ENCODE measurements around the gene PRPF31. TPM values are rescaled to one million over a fixed set of nuclear protein-coding genes. Genes with fewer than 3 reads are reported as not detected.

The PRPF31 gene
- total and polyA plus RNA-seq, 5 donors from 2014 or later: 57.8 to 74.8 (median 65.6) TPM

DNA sequence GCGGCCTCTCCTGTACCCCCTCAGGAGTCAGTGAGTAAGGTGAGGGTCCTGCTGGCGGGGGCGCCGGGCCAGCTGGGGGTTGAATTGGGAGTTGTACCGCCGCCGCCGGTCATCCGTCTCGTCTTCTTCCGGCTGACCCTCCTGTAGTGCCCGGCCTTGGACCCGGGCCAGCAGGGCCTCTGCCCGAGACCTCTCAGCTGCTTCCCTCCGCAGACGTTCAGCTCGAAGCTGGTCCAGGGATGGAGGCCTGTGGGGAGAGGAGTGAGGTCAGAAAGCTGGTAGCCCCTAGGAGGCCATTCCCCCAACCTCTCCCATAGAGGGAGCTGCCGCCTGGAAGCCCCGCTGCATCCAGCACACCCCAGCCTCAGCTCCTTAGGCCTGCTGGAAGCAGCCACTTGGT lies 40.1 kb downstream of the PRPF31 start:
- peak overlapping the region; percentile 5 for H3K27ac ChIP-seq (ENCODE audit: insufficient read depth, low read length, poor library complexity, severe bottlenecking)
- no peaks in the 10 kb centered on the region for H3K9me3 ChIP-seq (ENCODE audit: control insufficient read depth in 2 of 2, low read length in 2 of 2)
- Mint-ChIP-seq H3K9me3 (peaks cover 0 to 2% (median 0%) of the 10 kb centered on the region in 7 donors), H3K4me1 (peaks cover 7 to 59% (median 28%) of the 10 kb centered on the region in 4 donors), H3K4me3 (no peak overlapping the region), H3K36me3 (peaks cover 28% of the 10 kb centered on the region), H3K27ac (no peak overlapping the region), H3K27me3 (no peaks in the 10 kb centered on the region)
- DNase-seq: no peak
- no peak for ATAC-seq (ENCODE audit: low read depth in 2 of 2)
- peaks cover 44% of the 10 kb centered on the region for H3K4me1 ChIP-seq (ENCODE audit: control insufficient read depth, insufficient read depth, low read length, poor library complexity, severe bottlenecking)
- peaks cover 73% of the 10 kb centered on the region for H3K36me3 ChIP-seq (ENCODE audit: control insufficient read depth, insufficient read depth, low read length)
- H3K27me3 ChIP-seq (ENCODE audit: control insufficient read depth, insufficient read depth, low read length): no peaks in the 10 kb centered on the region
- no peak overlapping the region for H3K4me3 ChIP-seq (ENCODE audit: low read depth, low read length)

GRCh38 chr19:54156490-54156889 lies 40.9 kb downstream of the PRPF31 start:
- H3K36me3 Mint-ChIP-seq: peaks cover 23% of the 10 kb centered on the region
- peaks cover 7 to 59% (median 31%) of the 10 kb centered on the region in 4 donors for H3K4me1 Mint-ChIP-seq
- ATAC-seq (ENCODE audit: low read depth in 2 of 2) (no peak), DNase-seq (no peak)
- no peaks in the 10 kb centered on the region for H3K27me3 Mint-ChIP-seq
- H3K9me3 ChIP-seq (ENCODE audit: control insufficient read depth in 2 of 2, low read length in 2 of 2): no peaks in the 10 kb centered on the region
- H3K9me3 Mint-ChIP-seq: peaks cover 0 to 2% (median 0%) of the 10 kb centered on the region in 7 donors
- H3K36me3 ChIP-seq (ENCODE audit: control insufficient read depth, insufficient read depth, low read length): peaks cover 67% of the 10 kb centered on the region
- H3K4me1 ChIP-seq (ENCODE audit: control insufficient read depth, insufficient read depth, low read length, poor library complexity, severe bottlenecking): peaks cover 47% of the 10 kb centered on the region
- no peaks in the 10 kb centered on the region for H3K27me3 ChIP-seq (ENCODE audit: control insufficient read depth, insufficient read depth, low read length)
- peak overlapping the region in 1 of 4 donors; percentile 21 for H3K4me3 Mint-ChIP-seq
- peak overlapping the region in 2 of 3 donors; percentile 45 to 89 for H3K27ac Mint-ChIP-seq
- no peak overlapping the region for H3K4me3 ChIP-seq (ENCODE audit: low read depth, low read length)
- H3K27ac ChIP-seq (ENCODE audit: insufficient read depth, low read length, poor library complexity, severe bottlenecking): no peak overlapping the region

DNA sequence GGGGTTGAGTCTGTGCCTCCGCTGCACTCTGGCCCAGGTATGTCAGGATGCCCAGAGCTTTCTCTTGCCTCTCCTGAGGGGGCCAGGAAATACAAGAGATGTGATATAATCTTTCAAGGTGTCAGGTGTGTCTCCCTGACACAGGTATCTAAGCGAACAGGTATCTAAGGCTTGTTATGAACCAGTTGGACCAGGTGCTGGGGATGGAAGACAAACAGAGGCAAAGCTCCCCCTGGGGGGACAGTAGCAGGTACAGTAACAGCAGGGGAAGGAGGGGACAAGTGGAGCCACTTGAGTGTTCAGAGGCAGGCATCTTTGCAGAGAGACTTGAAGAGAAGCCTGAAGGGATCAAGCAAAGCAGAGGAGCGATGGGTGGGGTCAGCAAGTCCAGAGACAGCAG lies 41.4 kb downstream of the PRPF31 start:
- Histone ChIP-seq H3K9me3 (ENCODE audit: control insufficient read depth in 2 of 2, low read length in 2 of 2) (no peaks in the 10 kb centered on the region), H3K27ac (ENCODE audit: insufficient read depth, low read length, poor library complexity, severe bottlenecking) (no peak overlapping the region), H3K36me3 (ENCODE audit: control insufficient read depth, insufficient read depth, low read length) (peaks cover 62% of the 10 kb centered on the region), H3K27me3 (ENCODE audit: control insufficient read depth, insufficient read depth, low read length) (no peaks in the 10 kb centered on the region), H3K4me1 (ENCODE audit: control insufficient read depth, insufficient read depth, low read length, poor library complexity, severe bottlenecking) (peaks cover 47% of the 10 kb centered on the region), H3K4me3 (ENCODE audit: low read depth, low read length) (no peak overlapping the region)
- DNase-seq (no peak), ATAC-seq (ENCODE audit: low read depth in 2 of 2) (no peak)
- Mint-ChIP-seq H3K4me3 (peak overlapping the region; percentile 42 to 90 (median 68)), H3K27me3 (no peaks in the 10 kb centered on the region), H3K9me3 (peaks cover 0 to 2% (median 0%) of the 10 kb centered on the region in 7 donors), H3K36me3 (peaks cover 23% of the 10 kb centered on the region), H3K27ac (peak overlapping the region in 2 of 3 donors; percentile 45 to 89), H3K4me1 (peaks cover 7 to 63% (median 31%) of the 10 kb centered on the region in 4 donors)

GRCh38 chr19:54158812-54159351 lies 43.3 kb downstream of the PRPF31 start:
- peak in 2 of 3 donors; percentile 31 to 72 for DNase-seq
- no peak for ATAC-seq (ENCODE audit: low read depth in 2 of 2)
- Mint-ChIP-seq H3K27ac (peak overlapping the region; percentile 97 to 100 (median 100)), H3K4me1 (peaks cover 16 to 68% (median 37%) of the 10 kb centered on the region in 4 donors), H3K9me3 (no peaks in the 10 kb centered on the region), H3K36me3 (peaks cover 19% of the 10 kb centered on the region), H3K4me3 (peak overlapping the region; percentile 94 to 100 (median 99)), H3K27me3 (no peaks in the 10 kb centered on the region)
- Histone ChIP-seq H3K27ac (ENCODE audit: insufficient read depth, low read length, poor library complexity, severe bottlenecking) (peak overlapping the region; percentile 89), H3K36me3 (ENCODE audit: control insufficient read depth, insufficient read depth, low read length) (peaks cover 43% of the 10 kb centered on the region), H3K4me3 (ENCODE audit: low read depth, low read length) (peak overlapping the region; percentile 98), H3K4me1 (ENCODE audit: control insufficient read depth, insufficient read depth, low read length, poor library complexity, severe bottlenecking) (peaks cover 57% of the 10 kb centered on the region), H3K9me3 (ENCODE audit: control insufficient read depth in 2 of 2, low read length in 2 of 2) (no peaks in the 10 kb centered on the region), H3K27me3 (ENCODE audit: control insufficient read depth, insufficient read depth, low read length) (no peaks in the 10 kb centered on the region)

DNA sequence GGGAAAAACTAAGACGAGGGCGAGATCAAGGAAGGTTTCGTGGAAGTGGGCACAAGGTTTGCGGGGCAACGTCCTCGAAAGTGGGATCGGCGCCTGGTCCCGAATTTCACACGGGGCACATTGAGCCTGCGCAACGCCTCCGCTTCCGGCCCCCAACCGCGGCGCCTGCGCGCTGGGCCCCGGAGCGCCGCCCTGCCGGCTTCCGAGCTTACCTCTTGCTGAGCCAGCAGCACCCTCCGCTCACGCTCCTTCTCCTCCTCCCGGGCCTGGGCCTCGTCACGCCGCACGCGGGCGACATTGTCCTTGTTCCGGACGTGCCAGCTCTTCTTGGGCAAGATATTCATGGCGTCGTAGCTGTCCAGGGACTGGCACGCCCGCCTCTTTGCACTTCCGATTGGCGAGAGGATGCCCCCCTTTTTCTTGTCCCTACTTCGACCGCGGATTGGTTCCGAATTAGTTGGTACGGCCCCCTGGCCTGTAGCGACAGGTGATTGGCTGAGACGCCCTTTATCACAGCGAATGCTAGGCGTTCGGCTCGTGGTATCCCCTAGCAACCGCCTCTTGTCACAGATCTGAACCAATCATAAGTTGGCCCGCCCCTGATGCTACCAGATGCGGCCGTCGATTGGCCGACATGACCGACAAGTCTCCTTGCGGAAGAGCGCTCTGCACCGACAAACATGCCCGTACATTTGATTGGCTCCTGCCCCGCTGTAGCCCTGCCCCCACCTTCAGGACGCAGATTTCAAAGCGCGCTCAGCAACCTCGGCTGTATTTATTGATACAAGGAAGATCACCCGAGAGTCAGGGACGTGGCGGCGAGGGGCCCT lies 44.0 kb downstream of the PRPF31 start, which contains the start of gene LENG1:
TSS of gene LENG1 (minus strand) at position 370 of the 830 bp plus-strand sequence. CDS start at position 344, 26 bp downstream.
- Histone ChIP-seq H3K27me3 (ENCODE audit: control insufficient read depth, insufficient read depth, low read length) (no peaks in the 10 kb centered on the region), H3K4me3 (ENCODE audit: low read depth, low read length) (peak within 1 kb of the TSS; percentile 98), H3K9me3 (ENCODE audit: control insufficient read depth in 2 of 2, low read length in 2 of 2) (no peaks in the 10 kb centered on the region), H3K4me1 (ENCODE audit: control insufficient read depth, insufficient read depth, low read length, poor library complexity, severe bottlenecking) (peaks cover 59% of the 10 kb centered on the region), H3K36me3 (ENCODE audit: control insufficient read depth, insufficient read depth, low read length) (peaks cover 36% of the 10 kb centered on the region), H3K27ac (ENCODE audit: insufficient read depth, low read length, poor library complexity, severe bottlenecking) (peak within 1 kb of the TSS; percentile 89)
- peaks cover 16 to 68% (median 35%) of the 10 kb centered on the region in 4 donors for H3K4me1 Mint-ChIP-seq
- H3K36me3 Mint-ChIP-seq: peaks cover 14% of the 10 kb centered on the region
- peak within 1 kb of the TSS; percentile 97 to 100 (median 100) for H3K27ac Mint-ChIP-seq
- peak; percentile 99 to 100 (median 99) for DNase-seq
- H3K9me3 Mint-ChIP-seq: no peaks in the 10 kb centered on the region
- H3K27me3 Mint-ChIP-seq: peaks cover 1% of the 10 kb centered on the region
- H3K4me3 Mint-ChIP-seq: peak within 1 kb of the TSS; percentile 94 to 100 (median 99)
- peak; percentile 89 to 92 for ATAC-seq (ENCODE audit: low read depth in 2 of 2)

- H3K9me3 ChIP-seq (ENCODE audit: control insufficient read depth in 2 of 2, low read length in 2 of 2): no peaks in the 10 kb centered on the region
- DNase-seq (no peak), ATAC-seq (ENCODE audit: low read depth in 2 of 2) (no peak)
- peak overlapping the region; percentile 80 for H3K27ac ChIP-seq (ENCODE audit: insufficient read depth, low read length, poor library complexity, severe bottlenecking)
- H3K4me3 ChIP-seq (ENCODE audit: low read depth, low read length): peak overlapping the region; percentile 72
- no peaks in the 10 kb centered on the region for H3K27me3 ChIP-seq (ENCODE audit: control insufficient read depth, insufficient read depth, low read length)
- peak overlapping the region; percentile 97 to 100 (median 100) for H3K27ac Mint-ChIP-seq
- H3K36me3 ChIP-seq (ENCODE audit: control insufficient read depth, insufficient read depth, low read length): peaks cover 31% of the 10 kb centered on the region
- H3K4me3 Mint-ChIP-seq: peak overlapping the region; percentile 94 to 100 (median 99)
- peaks cover 16 to 68% (median 35%) of the 10 kb centered on the region in 4 donors for H3K4me1 Mint-ChIP-seq
- H3K27me3 Mint-ChIP-seq: peaks cover 7% of the 10 kb centered on the region
- no peaks in the 10 kb centered on the region for H3K9me3 Mint-ChIP-seq
- peaks cover 9% of the 10 kb centered on the region for H3K36me3 Mint-ChIP-seq
- peaks cover 54% of the 10 kb centered on the region for H3K4me1 ChIP-seq (ENCODE audit: control insufficient read depth, insufficient read depth, low read length, poor library complexity, severe bottlenecking)
Measured at GRCh38 chr19:54160182-54160811, 44.7 kb downstream of the PRPF31 start.

GRCh38 chr19:54160854-54161253 lies 45.3 kb downstream of the PRPF31 start:
- H3K4me3 ChIP-seq (ENCODE audit: low read depth, low read length): no peak overlapping the region
- peak overlapping the region; percentile 80 for H3K27ac ChIP-seq (ENCODE audit: insufficient read depth, low read length, poor library complexity, severe bottlenecking)

More at GRCh38 chr19:54160854-54161253, 45.3 kb downstream of the PRPF31 start:
- DNase-seq: no peak
- Histone ChIP-seq H3K4me1 (ENCODE audit: control insufficient read depth, insufficient read depth, low read length, poor library complexity, severe bottlenecking) (peaks cover 50% of the 10 kb centered on the region), H3K36me3 (ENCODE audit: control insufficient read depth, insufficient read depth, low read length) (peaks cover 25% of the 10 kb centered on the region), H3K9me3 (ENCODE audit: control insufficient read depth in 2 of 2, low read length in 2 of 2) (no peaks in the 10 kb centered on the region), H3K27me3 (ENCODE audit: control insufficient read depth, insufficient read depth, low read length) (no peaks in the 10 kb centered on the region)
- Mint-ChIP-seq H3K4me3 (peak overlapping the region; percentile 87 to 100 (median 99)), H3K27me3 (peaks cover 11% of the 10 kb centered on the region), H3K4me1 (peaks cover 16 to 69% (median 39%) of the 10 kb centered on the region in 4 donors), H3K27ac (peak overlapping the region in 2 of 3 donors; percentile 97 to 100), H3K36me3 (peaks cover 9% of the 10 kb centered on the region), H3K9me3 (no peaks in the 10 kb centered on the region)
- no peak for ATAC-seq (ENCODE audit: low read depth in 2 of 2)

Data from CD4-positive, CD25-positive, alpha-beta regulatory T cell (primary cell).